Stimulated activated naive CD8-positive, alpha-beta T cell treated with anti-CD3 and anti-CD28 coated beads, Interleukin-15, Interleukin-2, amounts not matched to agents 100 ng/mL and 50 ng/mL, for 24 hours (primary cell): ENCODE measurements around the gene SCP2.

Experiments used
- H3K27ac Mint-ChIP-seq: one replicate; pipeline ENCODE4 v1.8.0; 2021; ENCODE audit warnings: mild to moderate bottlenecking, mixed read lengths
- H3K27me3 Mint-ChIP-seq: one replicate; pipeline ENCODE4 v1.8.0; 2021; ENCODE audit warnings: mixed read lengths
- H3K36me3 Mint-ChIP-seq: one replicate; pipeline ENCODE4 v1.8.0; 2021; ENCODE audit warnings: low read depth, mixed read lengths
- H3K4me1 Mint-ChIP-seq: one replicate; pipeline ENCODE4 v1.8.0; 2021; ENCODE audit warnings: low read depth, mixed read lengths
- H3K4me3 Mint-ChIP-seq: one replicate; pipeline ENCODE4 v1.8.0; 2021; ENCODE audit warnings: mild to moderate bottlenecking, mixed read lengths
- H3K9me3 Mint-ChIP-seq: one replicate; pipeline ENCODE4 v1.8.0; 2021; ENCODE audit warnings: mixed read lengths

Gene SCP2

GRCh38 chr1:53091841-53092645 lies 165.0 kb downstream of the SCP2 start:
- Mint-ChIP-seq H3K27ac (no peak overlapping the region), H3K27me3 (no peaks in the 10 kb centered on the region), H3K4me1 (no peaks in the 10 kb centered on the region), H3K9me3 (no peaks in the 10 kb centered on the region), H3K4me3 (no peak overlapping the region), H3K36me3 (no peaks in the 10 kb centered on the region)

- Mint-ChIP-seq H3K36me3 (no peaks in the 10 kb centered on the region), H3K4me3 (no peak overlapping the region), H3K27ac (no peak overlapping the region), H3K4me1 (no peaks in the 10 kb centered on the region), H3K27me3 (no peaks in the 10 kb centered on the region), H3K9me3 (no peaks in the 10 kb centered on the region)
Observed at GRCh38 chr1:53092659-53093450, 165.8 kb downstream of the SCP2 start.

- Mint-ChIP-seq H3K27me3 (no peaks in the 10 kb centered on the region), H3K27ac (no peak overlapping the region), H3K4me1 (no peaks in the 10 kb centered on the region), H3K4me3 (no peak overlapping the region), H3K36me3 (no peaks in the 10 kb centered on the region), H3K9me3 (no peaks in the 10 kb centered on the region)
Observed at GRCh38 chr1:53093451-53093754, 166.3 kb downstream of the SCP2 start.

GRCh38 chr1:53093778-53094532 lies 166.9 kb downstream of the SCP2 start:
- Mint-ChIP-seq H3K9me3 (no peaks in the 10 kb centered on the region), H3K4me1 (no peaks in the 10 kb centered on the region), H3K27me3 (no peaks in the 10 kb centered on the region), H3K27ac (no peak overlapping the region), H3K4me3 (no peak overlapping the region), H3K36me3 (no peaks in the 10 kb centered on the region)

- no peaks in the 10 kb centered on the region for H3K27me3 Mint-ChIP-seq
- no peaks in the 10 kb centered on the region for H3K9me3 Mint-ChIP-seq
- H3K4me3 Mint-ChIP-seq = no peak overlapping the region
- H3K4me1 Mint-ChIP-seq = no peaks in the 10 kb centered on the region
- no peak overlapping the region for H3K27ac Mint-ChIP-seq
- no peaks in the 10 kb centered on the region for H3K36me3 Mint-ChIP-seq
Observed at GRCh38 chr1:53094533-53094919, 167.4 kb downstream of the SCP2 start.
